GM19468 (cell line): ENCODE measurements around the gene GDF15.

Experiments
- ATAC-seq: cut with Tn5 transposase; IDR thresholded peaks from one replicate; pipeline ENCODE4 v1.9.1; 2021; ENCODE audit warnings: mild to moderate bottlenecking, moderate library complexity, moderate number of reproducible peaks; ENCODE audit not compliant: unreplicated experiment; ENCODE audit errors: extremely low read depth

The GDF15 gene

GRCh38 chr19:18416778-18417249 is 30.9 kb downstream of the GDF15 start:
- ATAC-seq: no peak

GRCh38 chr19:18417250-18418028 is 31.5 kb downstream of the GDF15 start:
- no peak for ATAC-seq

GRCh38 chr19:18418029-18418482 is 32.1 kb downstream of the GDF15 start:
- no peak for ATAC-seq

GRCh38 chr19:18418483-18419194 is 32.7 kb downstream of the GDF15 start:
- ATAC-seq: no peak

GRCh38 chr19:18419195-18419698 is 33.3 kb downstream of the GDF15 start, which contains the start of gene SSBP4:
Gene SSBP4 (plus strand): TSS chr19:18419398. CDS start chr19:18419649, 251 bp downstream.
- no peak for ATAC-seq

GRCh38 chr19:18419699-18420460 is 33.9 kb downstream of the GDF15 start:
- no peak for ATAC-seq

- ATAC-seq: no peak
These were observed 35.0 kb downstream of the GDF15 start for GRCh38 chr19:18420930-18421329.

- ATAC-seq: no peak
These were observed 35.5 kb downstream of the GDF15 start for GRCh38 chr19:18421371-18421959.

- no peak for ATAC-seq
These were observed 36.7 kb downstream of the GDF15 start for GRCh38 chr19:18422530-18423191.

- ATAC-seq: no peak
These were observed 37.5 kb downstream of the GDF15 start for GRCh38 chr19:18423258-18424020.

GRCh38 chr19:18424122-18424889 is 38.3 kb downstream of the GDF15 start:
- ATAC-seq: no peak

GRCh38 chr19:18424890-18425514 is 39.0 kb downstream of the GDF15 start:
- no peak for ATAC-seq

GRCh38 chr19:18425515-18426415 is 39.8 kb downstream of the GDF15 start:
- ATAC-seq: no peak

GRCh38 chr19:18426416-18426767 is 40.4 kb downstream of the GDF15 start:
- ATAC-seq: no peak

- ATAC-seq: no peak
These were observed 41.3 kb downstream of the GDF15 start for GRCh38 chr19:18427080-18427742.

GRCh38 chr19:18427743-18428113 is 41.8 kb downstream of the GDF15 start:
- no peak for ATAC-seq
